ENCODE data around the gene SLX4. TPM values are rescaled to one million over a fixed set of nuclear protein-coding genes. Genes with fewer than 3 reads are reported as not detected.

The SLX4 gene
- total RNA-seq, 1 donor from 2014 or later: 5.1 TPM

DNA sequence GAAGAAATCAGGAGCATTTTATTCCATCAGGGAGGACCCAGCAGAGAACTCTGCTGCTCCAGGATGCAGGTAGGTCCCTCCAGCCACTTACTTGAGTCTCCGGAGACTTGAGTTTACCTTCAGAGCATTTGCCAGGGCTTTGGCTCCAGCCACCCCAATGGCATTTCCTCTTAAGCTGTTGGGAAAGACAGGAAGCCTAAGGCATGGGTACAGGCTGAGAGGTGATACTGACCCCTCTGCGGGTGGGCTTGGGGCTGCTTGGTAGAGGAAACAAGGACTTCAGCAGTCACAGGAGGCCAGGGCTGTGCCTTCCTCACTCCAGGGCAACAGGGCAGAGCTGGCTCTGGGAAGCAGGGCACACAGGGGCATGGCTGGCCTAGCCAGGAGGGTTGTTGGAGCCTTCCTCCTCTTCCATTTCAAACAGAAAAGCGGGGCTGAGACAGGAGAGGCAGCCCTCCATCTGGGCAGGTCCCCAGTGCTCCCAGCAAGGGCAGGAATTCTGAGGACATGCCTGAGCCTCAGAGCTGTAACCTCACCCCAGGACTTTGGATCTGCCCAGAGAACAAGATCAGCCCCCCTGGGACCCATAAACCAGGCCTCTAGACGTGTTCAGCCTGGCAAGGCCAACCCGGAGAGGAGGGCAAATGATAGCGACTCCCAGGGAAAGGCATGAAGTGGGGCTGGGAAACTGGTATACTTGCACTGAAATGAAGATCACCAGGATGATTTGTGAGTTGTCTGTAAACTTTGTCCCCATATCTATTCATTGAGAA lies 68.6 kb downstream of the SLX4 start:
- no peak overlapping the region for H3K4me3 ChIP-seq

DNA sequence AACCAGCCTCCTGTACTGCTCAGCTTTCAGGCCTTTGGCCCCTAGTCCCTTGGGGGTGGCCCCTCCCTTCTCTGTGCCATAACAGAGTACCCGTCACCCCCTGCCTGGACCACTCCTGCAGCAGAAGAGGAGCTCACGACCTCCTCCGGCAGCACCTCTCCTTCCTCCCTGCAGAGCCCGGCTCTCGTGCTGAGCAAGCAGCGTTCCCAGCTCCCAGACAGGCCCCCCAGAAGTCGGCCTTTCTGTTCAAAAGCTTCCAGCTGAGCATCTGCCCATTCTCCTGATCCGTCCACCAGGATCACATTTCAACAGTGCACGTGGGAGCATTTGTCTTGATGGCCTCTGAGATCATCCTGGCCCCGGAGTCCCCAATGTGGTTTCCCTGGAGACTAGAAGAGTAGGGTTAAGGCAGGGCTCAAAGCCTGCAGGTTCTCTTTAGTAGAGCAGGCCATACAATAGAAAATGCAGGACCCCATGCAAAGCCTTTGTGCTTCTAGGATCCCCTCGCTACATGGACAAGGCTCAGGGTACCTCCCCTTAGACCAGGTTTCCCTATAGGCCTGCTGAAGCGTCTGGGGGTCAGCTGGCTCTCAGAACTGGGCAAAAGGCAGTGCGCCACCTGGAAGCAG lies 69.8 kb downstream of the SLX4 start:
- peak; percentile 51 for DNase-seq

More for the DNA sequence above, 68.6 kb downstream of the SLX4 start:
- no peak overlapping the region for H3K27ac ChIP-seq
- no peaks in the 10 kb centered on the region for H3K27me3 ChIP-seq
- intact Hi-C loops (cut with DNase I): no loop called here
- H3K4me1 ChIP-seq: no peaks in the 10 kb centered on the region
- TF ChIP-seq CTCF (IDR thresholded peaks at IDR 0.05): no peak
- no peak for ATAC-seq
- no peaks in the 10 kb centered on the region for H3K9me3 ChIP-seq
- DNase-seq: peak; percentile 38
- H3K36me3 ChIP-seq: peaks cover 8% of the 10 kb centered on the region

DNA sequence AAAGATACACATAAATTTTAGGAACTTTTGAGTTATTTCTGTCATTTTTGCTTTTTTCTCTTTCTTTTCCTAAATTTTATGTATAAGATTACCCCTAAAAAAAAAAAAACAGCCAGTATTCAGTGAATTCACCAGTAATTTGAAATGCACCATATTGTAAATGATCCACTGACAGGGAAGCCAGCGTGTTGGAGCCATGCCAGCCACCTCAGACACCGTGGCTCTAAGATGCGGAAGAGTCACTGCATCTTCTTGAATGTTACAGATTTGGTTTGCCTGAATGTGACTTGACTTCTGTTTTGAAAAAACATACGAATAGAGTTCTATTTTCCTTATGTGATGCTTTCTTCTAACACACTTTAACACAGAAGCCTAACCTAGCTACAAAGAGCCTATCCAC lies 73.2 kb downstream of the SLX4 start:
- Histone ChIP-seq H3K27me3 (no peaks in the 10 kb centered on the region), H3K36me3 (peaks cover 26% of the 10 kb centered on the region), H3K4me1 (no peaks in the 10 kb centered on the region), H3K4me3 (no peak overlapping the region), H3K9me3 (no peaks in the 10 kb centered on the region), H3K27ac (no peak overlapping the region)
- intact Hi-C loops (cut with DNase I): no loop called here
- no peak for ATAC-seq
- DNase-seq: no peak
- TF ChIP-seq CTCF (IDR thresholded peaks at IDR 0.05): no peak

More for the DNA sequence above, 69.8 kb downstream of the SLX4 start:
- no peaks in the 10 kb centered on the region for H3K9me3 ChIP-seq
- intact Hi-C loops (cut with DNase I): no loop called here
- no peak overlapping the region for H3K4me3 ChIP-seq
- no peaks in the 10 kb centered on the region for H3K27me3 ChIP-seq
- H3K27ac ChIP-seq: no peak overlapping the region
- peaks cover 8% of the 10 kb centered on the region for H3K36me3 ChIP-seq
- H3K4me1 ChIP-seq: no peaks in the 10 kb centered on the region
- no peak for ATAC-seq
- no peak for TF ChIP-seq CTCF (IDR thresholded peaks at IDR 0.05)

GRCh38 chr16:3536851-3537250 lies 74.6 kb downstream of the SLX4 start:
- Histone ChIP-seq H3K4me1 (no peaks in the 10 kb centered on the region), H3K36me3 (peaks cover 39% of the 10 kb centered on the region), H3K4me3 (no peak overlapping the region), H3K27me3 (no peaks in the 10 kb centered on the region), H3K9me3 (no peaks in the 10 kb centered on the region), H3K27ac (no peak overlapping the region)
- intact Hi-C loops (cut with DNase I): no loop called here
- DNase-seq (no peak), ATAC-seq (no peak)
- TF ChIP-seq CTCF (IDR thresholded peaks at IDR 0.05): no peak

DNA sequence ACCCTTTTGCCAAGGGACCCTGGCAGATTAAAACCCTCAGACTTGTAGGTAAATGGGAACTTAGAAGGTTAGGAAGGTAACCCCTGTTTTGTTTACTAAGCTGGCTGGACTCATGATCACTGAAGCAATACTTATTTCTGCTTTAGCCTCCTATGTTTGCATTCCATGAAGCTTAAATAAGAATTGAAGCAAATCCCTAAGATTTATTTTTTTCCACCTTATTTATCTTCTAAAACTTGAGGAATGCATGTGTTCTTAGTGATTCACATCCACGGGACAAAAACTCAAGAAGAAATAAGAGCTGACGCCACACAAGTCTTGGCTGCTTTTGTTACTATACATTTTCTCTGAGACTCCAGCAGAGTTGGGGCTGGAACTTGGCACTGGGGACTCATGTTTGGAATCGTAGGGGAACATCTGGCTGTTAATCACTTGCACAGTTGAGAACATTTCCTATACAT lies 75.1 kb downstream of the SLX4 start:
- DNase-seq: no peak
- H3K36me3 ChIP-seq: peaks cover 39% of the 10 kb centered on the region
- no peak overlapping the region for H3K4me3 ChIP-seq
- H3K27ac ChIP-seq: no peak overlapping the region
- H3K4me1 ChIP-seq: no peaks in the 10 kb centered on the region
- H3K9me3 ChIP-seq: no peaks in the 10 kb centered on the region
- TF ChIP-seq CTCF (IDR thresholded peaks at IDR 0.05): no peak
- no peaks in the 10 kb centered on the region for H3K27me3 ChIP-seq
- intact Hi-C loops (cut with DNase I): no loop called here
- no peak for ATAC-seq

Measured in upper lobe of right lung (tissue), 1 donor.